Measurements from ENCODE around the gene NANOS2. TPM values are rescaled to one million over a fixed set of nuclear protein-coding genes. Genes with fewer than 3 reads are reported as not detected.

Gene NANOS2
- total and polyA plus RNA-seq, 2 of the 4 experiments (the other 2 are of a cell fraction), result not detected

GRCh38 chr19:45884682-45885555 lies 29.7 kb downstream of the NANOS2 start (continued):
- TF ChIP-seq USF2 (IDR thresholded peaks at IDR 0.05; ENCODE audit: low read depth, low read length), result no peak

GRCh38 chr19:45883881-45884681 lies 30.5 kb downstream of the NANOS2 start:
- H2AFZ ChIP-seq (replicated peaks; ENCODE audit: low read length, poor library complexity), result no peak overlapping the region
- no peak overlapping the region for H2BK20ac ChIP-seq (ENCODE audit: low read depth, low read length)
- peaks cover 7% of the 10 kb centered on the region; the same call in 1 of the 2 replicates for H3K36me3 ChIP-seq (ENCODE audit: control insufficient read depth, insufficient read depth, low read length)
- no peak overlapping the region for H3K4me3 ChIP-seq (ENCODE audit: insufficient read depth, low read depth, low read length)
- in situ Hi-C loops (cut with MboI; ENCODE audit: low sequenced_read_pairs) (no loop called here), dilution Hi-C loops (cut with HindIII; ENCODE audit: low sequenced_read_pairs, unreplicated experiment) (no loop called here), intact Hi-C loops (cut with micrococcal nuclease) (no loop called here)
- H4K20me1 ChIP-seq (ENCODE audit: insufficient read depth, low read length), result peaks cover 15% of the 10 kb centered on the region
- no peak overlapping the region for H2BK15ac ChIP-seq (ENCODE audit: low read depth, low read length)
- H3K4me1 ChIP-seq (ENCODE audit: control insufficient read depth, insufficient read depth, low read length), result peaks cover 10% of the 10 kb centered on the region
- no peak overlapping the region for H4K91ac ChIP-seq (ENCODE audit: insufficient read depth, low read depth, low read length)
- CTCF ChIA-PET, result interaction anchor here (1.0 kb wide), 1 partner anchor 20 kb away, joined by 3 read pairs; no protein-coding TSS in a partner anchor
- no peak overlapping the region for H4K5ac ChIP-seq (ENCODE audit: low read depth, low read length)
- H3K9me3 ChIP-seq (ENCODE audit: control insufficient read depth, insufficient read depth, low read length), result no peaks in the 10 kb centered on the region
- H4K8ac ChIP-seq (ENCODE audit: low read depth in 2 of 2, low read length in 2 of 2), result no peak overlapping the region
- H3K14ac ChIP-seq (replicated peaks; ENCODE audit: low read depth, low read length), result no peak overlapping the region
- no peaks in the 10 kb centered on the region for H3K27me3 ChIP-seq (ENCODE audit: control insufficient read depth, insufficient read depth, low read length)
- no TSS peak for BruUV-seq (replicated peaks)
- H2BK120ac ChIP-seq (ENCODE audit: low read depth, low read length), result no peak overlapping the region
- peaks cover 8 to 30% of the 10 kb centered on the region in 2 experiments for H3K79me1 ChIP-seq (ENCODE audit: low read depth in 1 of 2, low read length in 2 of 2)
- DNase-seq (no peak), ATAC-seq (ENCODE audit: low read depth) (no peak)
- no peak overlapping the region for H3K56ac ChIP-seq (ENCODE audit: extremely low read depth, insufficient read depth, low read length)
- no peak overlapping the region for H3K18ac ChIP-seq (ENCODE audit: low read depth, low read length)
- peaks cover 6% of the 10 kb centered on the region; the same call in 1 of the 2 replicates for H3K9me1 ChIP-seq (ENCODE audit: insufficient read depth, low read length)
- H3K27ac ChIP-seq (ENCODE audit: insufficient read depth, low read length), result no peak overlapping the region
- no peak overlapping the region for H3K4ac ChIP-seq (ENCODE audit: low read depth, low read length)
- H3K4me2 ChIP-seq (ENCODE audit: low read depth, low read length), result no peak overlapping the region
- H2BK5ac ChIP-seq (ENCODE audit: low read depth, low read length, poor library complexity, severe bottlenecking), result no peak overlapping the region
- POLR2A ChIA-PET (ENCODE audit: unreplicated experiment), result no interaction called here
- WGBS, 2 experiments (ENCODE audit: extremely low coverage in 2 of 2, insufficient read length in 1 of 2), result 95% methylated on average over 30 of the region's 57 CpGs; no CpG with 5 or more reads in 1 of the 2 experiments
- H2AK5ac ChIP-seq (ENCODE audit: low read depth, low read length), result no peak overlapping the region
- peak overlapping the region; percentile 46 for H2AK9ac ChIP-seq (replicated peaks; ENCODE audit: low read depth, low read length, poor library complexity)
- no peak overlapping the region for H3K23ac ChIP-seq (ENCODE audit: low read depth, low read length)
- H3K9ac ChIP-seq (ENCODE audit: low read depth, low read length), result 0 out of 2 replicates have a peak overlapping the region, but pooled peaks have one; percentile 29
- TF ChIP-seq ELK1 (IDR thresholded peaks at IDR 0.05; ENCODE audit: borderline replicate concordance, low read depth, low read length) (no peak), CTCF (conservative IDR thresholded peaks at IDR 0.05; ENCODE audit: low read depth, low read length) (no peak), MAFK (IDR thresholded peaks at IDR 0.05; ENCODE audit: low read depth, low read length) (no peak), NFE2L2 (IDR thresholded peaks at IDR 0.05; ENCODE audit: low read depth, low read length) (no peak), BHLHE40 (IDR thresholded peaks at IDR 0.05; ENCODE audit: low read depth, low read length) (no peak), USF2 (IDR thresholded peaks at IDR 0.05; ENCODE audit: low read depth, low read length) (no peak), POLR2A (IDR thresholded peaks at IDR 0.05; ENCODE audit: low read depth, low read length) (no peak), RCOR1 (IDR thresholded peaks at IDR 0.05; ENCODE audit: insufficient replicate concordance, low read length) (no peak)
